ENCODE data around the gene DNAJB1.
"Not testable (repeated sequence)": the region's sequence is repeated elsewhere in the genome, so short reads cannot be mapped to it uniquely, and the experiment has no call there.

DNA sequence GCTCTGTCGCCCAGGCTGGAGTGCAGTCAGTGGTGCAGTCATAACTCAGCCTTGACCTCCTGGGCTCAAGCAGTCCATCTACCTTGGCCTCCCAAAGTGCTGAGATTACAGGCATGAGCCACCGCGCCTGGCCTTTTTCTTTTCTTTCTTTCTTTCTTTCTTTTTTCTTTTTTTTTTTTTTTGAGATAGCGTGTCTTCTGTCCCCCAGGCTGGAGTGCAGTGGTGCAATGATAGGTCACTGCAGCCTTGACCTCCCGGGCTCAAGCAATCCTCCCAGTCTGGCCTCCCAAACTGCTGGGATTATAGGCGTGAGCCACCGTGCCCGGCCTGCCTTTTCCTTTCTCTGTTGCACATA is 33.8 kb upstream of the DNAJB1 start:
- TF ChIP-seq, protein P1, sequence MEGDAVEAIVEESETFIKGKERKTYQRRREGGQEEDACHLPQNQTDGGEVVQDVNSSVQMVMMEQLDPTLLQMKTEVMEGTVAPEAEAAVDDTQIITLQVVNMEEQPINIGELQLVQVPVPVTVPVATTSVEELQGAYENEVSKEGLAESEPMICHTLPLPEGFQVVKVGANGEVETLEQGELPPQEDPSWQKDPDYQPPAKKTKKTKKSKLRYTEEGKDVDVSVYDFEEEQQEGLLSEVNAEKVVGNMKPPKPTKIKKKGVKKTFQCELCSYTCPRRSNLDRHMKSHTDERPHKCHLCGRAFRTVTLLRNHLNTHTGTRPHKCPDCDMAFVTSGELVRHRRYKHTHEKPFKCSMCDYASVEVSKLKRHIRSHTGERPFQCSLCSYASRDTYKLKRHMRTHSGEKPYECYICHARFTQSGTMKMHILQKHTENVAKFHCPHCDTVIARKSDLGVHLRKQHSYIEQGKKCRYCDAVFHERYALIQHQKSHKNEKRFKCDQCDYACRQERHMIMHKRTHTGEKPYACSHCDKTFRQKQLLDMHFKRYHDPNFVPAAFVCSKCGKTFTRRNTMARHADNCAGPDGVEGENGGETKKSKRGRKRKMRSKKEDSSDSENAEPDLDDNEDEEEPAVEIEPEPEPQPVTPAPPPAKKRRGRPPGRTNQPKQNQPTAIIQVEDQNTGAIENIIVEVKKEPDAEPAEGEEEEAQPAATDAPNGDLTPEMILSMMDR (conservative IDR thresholded peaks at IDR 0.05; ENCODE audit: low read length), result not testable (repeated sequence)
- not testable (repeated sequence) for TF ChIP-seq EZH2phosphoT487 (IDR thresholded peaks at IDR 0.05; ENCODE audit: borderline replicate concordance)

Data from Loucy (cell line).